Inflammatory macrophage treated with lipopolysaccharide for 4 hours (primary cell): ENCODE results near the gene ACY1.

Source experiments
- DNase-seq: peaks from one replicate; pipeline ENCODE4 v3.0.0-alpha.2; 2020

The ACY1 gene

DNA sequence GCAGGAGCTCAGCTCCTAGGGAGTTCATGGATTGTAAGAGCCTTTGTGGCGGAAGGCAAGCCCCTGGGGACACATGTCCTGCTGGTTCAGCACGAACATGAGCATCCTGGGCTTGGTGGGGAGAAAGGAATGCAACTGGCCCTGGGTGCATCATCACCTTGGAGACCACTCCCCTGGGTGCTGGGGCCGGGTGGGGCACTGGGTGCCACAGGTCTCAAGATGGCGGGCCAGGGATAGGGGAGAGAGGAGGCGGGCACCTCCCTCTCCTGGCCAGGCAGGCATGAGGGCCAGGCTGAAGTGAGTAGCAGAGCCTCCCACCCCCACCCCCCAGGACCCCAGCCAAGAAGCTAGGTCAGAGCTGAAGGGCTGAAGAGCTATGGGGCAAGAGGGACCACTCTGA is 16.8 kb upstream of the ACY1 start:
- no peak for DNase-seq

DNA sequence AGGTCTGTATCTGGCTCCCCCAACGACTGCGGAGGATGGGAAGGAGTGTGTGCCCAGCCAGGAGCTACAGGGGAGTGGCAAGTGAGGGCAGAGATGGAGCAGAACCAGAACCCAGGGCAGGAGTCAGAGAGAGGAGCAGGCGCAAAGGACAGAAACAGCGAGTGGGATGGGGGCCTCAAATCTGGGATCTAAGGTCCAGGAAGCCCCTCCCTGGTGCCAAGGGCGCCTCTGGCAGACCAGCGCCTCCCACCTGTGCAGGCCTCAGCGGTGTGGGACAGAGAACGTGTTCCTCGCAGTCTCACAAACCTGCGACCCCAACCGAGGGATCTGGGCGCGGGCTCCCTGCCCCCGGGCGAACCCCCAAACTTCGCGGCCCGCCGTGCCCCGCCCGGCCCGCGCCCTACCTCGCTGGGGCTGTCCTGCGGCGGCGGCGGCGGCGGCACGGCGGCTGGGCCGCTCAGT is 16.4 kb upstream of the ACY1 start:
- no peak for DNase-seq

DNA sequence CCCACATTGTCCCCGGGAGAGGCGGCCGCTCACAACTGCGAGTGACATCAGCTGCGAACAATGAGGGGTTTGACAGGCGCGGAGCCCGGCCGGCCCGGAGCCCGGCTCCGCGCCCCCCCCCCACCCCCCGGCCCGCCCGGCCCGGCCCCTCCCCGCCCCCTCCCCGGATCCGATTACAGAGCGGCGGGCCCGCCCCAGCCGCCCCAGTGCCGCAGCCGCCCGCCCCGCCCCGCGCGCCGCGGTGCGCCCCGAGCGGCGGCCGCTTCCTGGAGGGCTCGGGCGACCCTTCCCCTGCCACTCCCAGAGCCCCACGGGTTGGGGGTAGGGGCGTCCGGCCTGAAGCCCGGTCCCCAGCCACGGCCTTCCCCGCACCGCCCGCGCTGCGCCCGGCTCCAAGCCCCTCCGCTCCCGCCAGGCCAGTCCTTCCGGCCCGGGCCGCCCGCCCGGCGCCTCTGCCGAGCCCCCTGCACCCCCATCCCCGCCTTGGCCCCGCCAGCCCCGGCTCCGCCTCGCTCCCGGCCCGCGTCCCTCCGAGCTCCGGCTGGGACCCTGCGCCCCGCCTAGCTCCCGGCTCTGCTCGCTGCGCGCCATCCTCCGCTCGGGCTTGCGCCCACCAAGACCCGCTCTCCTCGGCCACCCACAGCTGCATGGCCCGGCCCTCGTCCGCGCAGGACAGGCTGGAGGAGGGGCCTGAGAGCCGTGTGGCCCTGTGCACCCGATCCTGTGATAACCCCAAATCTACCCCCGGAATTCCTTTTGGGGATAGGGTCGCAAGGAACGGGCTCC is 15.8 kb upstream of the ACY1 start, which contains the start of gene PCBP4:
PCBP4 (minus strand) TSS at position 71 of the 786 bp plus-strand sequence. CDS start 6,214 bp downstream, outside the sequence.
- DNase-seq = no peak

DNA sequence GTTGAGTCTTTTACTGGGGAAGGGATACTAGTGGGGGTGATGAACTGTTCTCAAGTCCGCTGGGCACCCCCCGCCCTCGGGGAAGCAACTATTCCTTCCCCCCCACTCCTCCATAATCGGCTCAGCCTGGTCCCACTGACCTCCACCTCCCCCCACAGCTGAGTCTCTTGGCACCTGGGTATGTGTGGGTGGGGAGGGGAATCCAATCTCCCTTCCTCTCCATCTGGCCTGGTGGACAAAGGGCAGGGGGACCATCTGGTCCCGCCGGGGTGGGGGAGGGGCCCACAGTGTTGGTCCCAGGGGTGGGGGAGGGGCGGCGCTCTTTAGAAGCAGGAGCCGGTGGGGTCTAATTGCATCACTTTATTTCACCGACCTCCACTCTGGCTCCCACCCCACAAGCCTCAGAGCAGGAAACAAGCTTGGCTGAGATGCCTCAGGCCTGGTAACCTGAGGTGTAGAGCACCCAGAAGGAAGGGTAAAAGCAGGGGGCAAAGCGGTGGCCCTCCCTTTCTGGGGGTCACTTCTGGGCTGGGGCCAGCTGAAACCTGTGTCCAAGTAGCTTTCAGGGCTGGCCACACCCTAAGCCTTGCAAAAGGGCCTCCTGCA is 15.1 kb upstream of the ACY1 start:
- DNase-seq = no peak

- no peak for DNase-seq
Observed at GRCh38 chr3:51968883-51969678, 14.3 kb upstream of the ACY1 start.

- no peak for DNase-seq
Observed at GRCh38 chr3:51969841-51970240, 13.5 kb upstream of the ACY1 start.

- no peak for DNase-seq
Observed at GRCh38 chr3:51970606-51971300, 12.6 kb upstream of the ACY1 start.

- no peak for DNase-seq
Observed at GRCh38 chr3:51971350-51971749, 12.0 kb upstream of the ACY1 start.

DNA sequence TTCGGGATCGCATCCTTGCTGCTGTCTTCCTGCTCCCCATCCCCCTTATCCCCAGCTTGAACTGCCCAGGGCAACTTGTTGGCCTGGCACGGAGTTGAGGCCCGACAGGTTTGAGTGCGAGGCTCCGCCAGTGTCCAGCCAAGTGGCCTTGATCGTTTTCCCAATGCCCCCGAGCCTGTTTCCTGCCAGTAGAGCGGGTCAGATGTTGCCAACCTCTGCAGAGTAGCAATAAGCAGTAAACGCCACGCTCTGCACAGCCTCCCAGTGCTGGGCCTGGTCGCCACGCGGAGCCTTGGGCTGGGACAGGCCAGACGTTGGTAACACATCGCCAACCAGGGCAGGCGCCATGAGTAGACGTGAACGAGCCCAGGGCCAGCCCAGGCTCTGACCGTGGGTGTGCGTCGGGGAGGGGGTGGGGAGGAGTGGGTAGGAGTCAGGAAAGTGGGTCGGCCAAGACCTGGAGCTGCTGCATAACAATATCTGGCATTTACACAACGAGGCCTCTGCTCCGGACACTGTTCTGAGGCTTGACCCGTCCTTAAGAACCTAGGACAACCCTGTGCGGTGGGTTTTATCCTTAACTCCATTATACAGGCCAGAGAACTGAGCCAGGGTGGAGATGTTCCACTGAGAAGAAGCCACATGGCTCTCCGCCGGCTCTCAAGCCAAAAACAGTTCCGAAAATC is 8.9 kb upstream of the ACY1 start:
- no peak for DNase-seq

DNA sequence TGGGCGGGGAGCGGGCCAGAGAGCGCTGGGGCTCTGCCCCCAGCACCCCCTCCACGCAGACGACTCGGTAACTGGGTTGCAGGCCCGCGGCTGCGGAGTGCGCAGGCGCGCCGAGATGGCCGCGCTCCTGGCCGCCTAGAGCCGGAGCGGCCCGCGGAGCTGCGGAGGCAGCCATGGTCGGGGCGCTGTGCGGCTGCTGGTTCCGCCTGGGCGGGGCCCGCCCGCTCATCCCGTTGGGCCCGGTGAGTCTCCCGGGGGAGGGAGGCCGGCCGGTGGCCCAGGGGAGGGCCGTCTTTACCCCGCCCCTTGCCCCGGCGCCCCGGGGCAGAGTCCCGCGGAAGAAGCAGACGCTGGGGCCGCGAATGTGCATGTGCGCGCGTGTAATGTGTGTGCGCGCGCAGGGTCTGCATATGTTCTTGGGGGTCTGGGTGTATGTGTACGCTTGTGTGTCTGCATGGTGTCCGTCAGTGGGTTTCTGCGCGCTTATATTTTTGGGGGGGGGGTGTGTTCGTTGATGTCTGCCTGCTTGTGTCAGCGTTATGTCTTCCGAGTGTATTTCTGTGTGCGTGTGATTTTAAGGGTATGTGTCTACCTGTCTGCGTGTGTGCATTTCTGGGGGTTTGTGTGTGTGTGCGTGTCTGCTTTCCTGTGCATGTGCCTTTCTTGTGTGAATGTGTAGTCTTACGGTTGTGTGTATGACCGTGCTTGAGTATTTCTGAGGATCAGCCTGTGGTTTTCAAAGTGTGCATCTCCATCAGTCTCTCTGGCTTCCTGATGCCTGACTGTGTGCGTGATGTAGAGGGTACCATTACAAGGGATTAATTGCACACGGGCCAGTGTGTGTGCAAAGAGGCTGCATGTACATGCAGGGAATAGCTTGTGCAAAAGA is 8.1 kb upstream of the ACY1 start, which contains the start of gene ABHD14A:
ABHD14A (plus strand) TSS at position 102 of the 889 bp plus-strand sequence; CDS start at position 174, 72 bp downstream.
- peak; percentile 68 for DNase-seq

- peak; percentile 58 for DNase-seq
Observed at GRCh38 chr3:51975852-51976549, 7.3 kb upstream of the ACY1 start.

DNA sequence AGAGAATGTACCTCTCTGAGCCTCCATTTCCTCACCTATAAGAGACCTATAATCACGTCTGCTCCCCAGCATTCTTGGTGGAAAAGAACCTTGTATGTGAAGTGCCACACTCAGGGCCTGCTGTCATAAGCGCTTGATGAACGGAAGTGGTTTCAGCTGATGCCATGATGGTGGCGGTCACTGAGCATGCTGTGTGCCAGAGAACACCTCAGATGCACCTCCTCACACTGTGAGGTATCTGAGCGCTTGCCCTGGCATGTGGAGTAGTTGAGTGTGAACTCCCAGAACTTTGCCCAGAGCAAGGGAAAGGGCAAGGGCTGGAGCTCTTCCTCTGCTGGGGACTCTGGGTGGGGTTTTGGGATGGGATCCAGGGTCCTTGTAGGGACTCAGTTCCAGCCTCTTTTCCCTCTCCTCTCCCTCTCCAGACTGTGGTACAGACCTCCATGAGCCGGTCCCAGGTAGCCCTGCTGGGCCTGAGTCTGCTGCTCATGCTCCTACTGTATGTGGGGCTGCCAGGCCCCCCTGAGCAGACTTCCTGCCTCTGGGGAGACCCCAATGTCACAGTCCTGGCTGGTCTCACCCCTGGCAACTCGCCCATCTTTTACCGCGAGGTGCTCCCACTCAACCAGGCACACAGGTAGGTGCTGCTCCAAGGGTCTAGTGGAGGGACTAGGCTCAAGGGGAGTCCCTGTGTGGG is 5.7 kb upstream of the ACY1 start:
- no peak for DNase-seq

- no peak for DNase-seq
Observed at GRCh38 chr3:51978143-51978502, 5.2 kb upstream of the ACY1 start.

GRCh38 chr3:51980253-51980652 is 3.1 kb upstream of the ACY1 start:
- DNase-seq = no peak

GRCh38 chr3:51982352-51982837 is 940 bp upstream of the ACY1 start:
- no peak for DNase-seq

DNA sequence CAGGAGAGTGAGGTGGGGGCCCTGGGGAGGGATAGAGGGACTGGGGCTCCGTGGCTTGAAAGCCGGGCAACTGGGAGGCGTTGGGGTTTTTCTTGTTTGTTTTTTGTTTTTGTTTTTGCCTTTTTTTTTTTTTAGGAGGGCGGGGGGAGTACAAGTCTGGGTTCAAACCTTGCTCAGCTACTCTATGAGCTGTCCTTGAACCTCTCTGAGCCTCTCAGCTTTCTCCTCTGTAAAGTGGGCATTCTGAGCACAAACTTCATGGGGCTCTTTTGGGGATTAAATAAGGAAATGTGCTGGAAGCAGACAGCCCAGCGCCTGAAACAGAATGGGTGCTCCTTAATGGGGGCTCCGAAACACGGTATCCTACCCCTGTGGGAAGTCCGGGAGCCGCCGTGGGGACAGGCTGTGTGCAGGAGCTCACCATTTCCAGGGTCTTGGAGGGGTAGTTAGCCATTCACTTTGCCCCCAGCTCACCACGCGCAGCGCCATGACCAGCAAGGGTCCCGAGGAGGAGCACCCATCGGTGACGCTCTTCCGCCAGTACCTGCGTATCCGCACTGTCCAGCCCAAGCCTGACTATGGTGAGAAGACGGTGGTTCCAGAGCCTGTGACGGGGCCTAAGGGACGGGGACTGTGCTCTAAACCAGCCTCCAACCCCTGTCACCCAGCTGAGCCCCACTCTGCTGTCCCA is 388 bp downstream of the ACY1 start:
- DNase-seq = no peak

- DNase-seq = no peak
Observed at GRCh38 chr3:51984269-51984647, 923 bp downstream of the ACY1 start.

- DNase-seq = no peak
Observed at GRCh38 chr3:51985063-51985462, 1.7 kb downstream of the ACY1 start.
